ENCODE results near the gene SFXN3. TPM values are rescaled to one million over a fixed set of nuclear protein-coding genes. Genes with fewer than 3 reads are reported as not detected.
A peak's percentile ranks its signal among the peaks of the same experiment; 100 is the strongest.

SFXN3 gene
- total RNA-seq, 1 donor from 2014 or later: 81.0 TPM

DNA sequence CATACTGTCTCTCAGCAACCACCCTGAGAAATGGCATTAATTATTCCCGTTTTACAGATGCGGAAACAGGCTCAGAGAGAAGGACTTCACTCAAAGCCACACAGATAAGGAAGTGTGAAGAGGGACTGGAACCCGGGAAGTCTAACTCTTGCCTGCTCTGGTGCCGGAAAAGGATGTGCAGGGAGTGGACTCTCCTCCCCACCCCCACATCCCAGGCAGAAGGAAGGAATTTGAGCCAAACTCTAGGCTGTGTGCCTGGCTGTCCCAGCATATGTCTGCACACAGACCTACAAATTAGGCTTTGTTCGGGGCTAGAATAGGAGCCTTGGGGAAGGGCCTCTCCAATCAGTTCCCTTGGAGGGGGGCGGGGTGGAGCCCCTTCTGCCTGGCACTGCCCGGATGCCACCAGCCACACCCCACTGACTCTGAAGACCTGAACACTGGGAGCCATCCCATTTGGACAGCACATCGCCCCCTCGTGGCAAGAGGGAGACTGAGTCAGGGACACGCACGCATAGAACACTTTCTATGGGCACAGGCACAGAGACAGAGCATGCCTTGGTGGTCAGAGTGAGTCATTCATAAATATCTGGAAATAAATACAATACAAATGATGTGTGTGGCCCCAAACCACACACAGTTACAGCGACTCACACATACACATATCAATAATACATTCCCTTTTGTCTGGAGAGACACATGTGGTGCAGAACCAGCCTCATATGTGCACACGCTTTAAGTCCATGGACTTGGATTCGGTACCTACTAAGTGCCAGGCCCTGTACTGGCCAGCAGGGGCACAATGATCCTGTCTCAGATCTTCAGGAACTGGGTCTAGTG lies 18.3 kb upstream of the SFXN3 start:
- H3K27ac Mint-ChIP-seq (ENCODE audit: unreplicated experiment): peak overlapping the region; percentile 89

GRCh38 chr10:101013365-101013825 lies 17.6 kb upstream of the SFXN3 start:
- H3K27me3 Mint-ChIP-seq (ENCODE audit: unreplicated experiment): no peaks in the 10 kb centered on the region
- H3K36me3 Mint-ChIP-seq (ENCODE audit: unreplicated experiment): no peaks in the 10 kb centered on the region
- no peaks in the 10 kb centered on the region for H3K9me3 Mint-ChIP-seq (ENCODE audit: unreplicated experiment)
- H3K4me1 Mint-ChIP-seq (ENCODE audit: unreplicated experiment): peaks cover 27% of the 10 kb centered on the region
- no peak for DNase-seq (ENCODE audit: extremely low spot score, unreplicated experiment)
- peak overlapping the region; percentile 89 for H3K27ac Mint-ChIP-seq (ENCODE audit: unreplicated experiment)
- no peak for TF ChIP-seq CTCF (IDR thresholded peaks at IDR 0.05)
- H3K4me3 Mint-ChIP-seq (ENCODE audit: unreplicated experiment): no peak overlapping the region

More for the DNA sequence above, 18.3 kb upstream of the SFXN3 start:
- peak; percentile 99 for TF ChIP-seq CTCF (IDR thresholded peaks at IDR 0.05)
- Mint-ChIP-seq H3K9me3 (ENCODE audit: unreplicated experiment) (no peaks in the 10 kb centered on the region), H3K4me3 (ENCODE audit: unreplicated experiment) (no peak overlapping the region), H3K27me3 (ENCODE audit: unreplicated experiment) (no peaks in the 10 kb centered on the region), H3K4me1 (ENCODE audit: unreplicated experiment) (peaks cover 26% of the 10 kb centered on the region), H3K36me3 (ENCODE audit: unreplicated experiment) (no peaks in the 10 kb centered on the region)
- DNase-seq (ENCODE audit: extremely low spot score, unreplicated experiment): peak; percentile 97

DNA sequence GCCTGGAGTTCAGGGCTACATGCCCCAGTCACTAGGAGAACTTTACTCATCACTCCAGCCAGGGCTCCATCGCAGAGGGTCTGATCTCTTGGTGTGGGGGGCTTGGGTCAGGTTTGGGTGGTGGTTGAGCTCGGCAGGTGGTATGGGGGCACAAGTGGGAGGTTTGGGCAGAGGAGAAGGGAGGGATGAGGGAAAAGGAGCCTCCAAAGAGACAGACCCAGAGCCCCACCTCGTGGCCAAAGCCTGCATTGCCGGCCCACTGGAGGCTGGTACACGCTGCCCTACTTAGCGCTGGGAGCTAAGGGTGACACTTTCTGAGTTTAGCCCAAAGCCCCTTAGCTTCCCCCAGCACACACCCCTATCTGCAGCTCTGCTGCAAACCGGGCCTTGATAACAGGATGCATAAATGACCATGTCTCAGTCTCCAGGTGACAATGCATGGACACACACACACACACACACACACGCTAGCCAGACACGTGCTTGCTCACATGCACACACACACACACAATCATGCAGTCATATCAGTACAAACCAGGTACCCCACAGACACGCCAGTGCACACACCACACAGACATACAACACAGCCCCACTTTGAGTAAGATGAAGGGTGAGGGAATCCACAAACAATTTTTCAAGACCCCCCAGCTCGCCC lies 16.7 kb upstream of the SFXN3 start:
- Mint-ChIP-seq H3K4me1 (ENCODE audit: unreplicated experiment) (peaks cover 32% of the 10 kb centered on the region), H3K9me3 (ENCODE audit: unreplicated experiment) (no peaks in the 10 kb centered on the region), H3K27ac (ENCODE audit: unreplicated experiment) (peak overlapping the region; percentile 71), H3K36me3 (ENCODE audit: unreplicated experiment) (no peaks in the 10 kb centered on the region), H3K27me3 (ENCODE audit: unreplicated experiment) (no peaks in the 10 kb centered on the region), H3K4me3 (ENCODE audit: unreplicated experiment) (no peak overlapping the region)
- peak; percentile 94 for DNase-seq (ENCODE audit: extremely low spot score, unreplicated experiment)
- peak; percentile 85 for TF ChIP-seq CTCF (IDR thresholded peaks at IDR 0.05)

- H3K27me3 Mint-ChIP-seq (ENCODE audit: unreplicated experiment): no peaks in the 10 kb centered on the region
- TF ChIP-seq CTCF (IDR thresholded peaks at IDR 0.05): no peak
- no peak for DNase-seq (ENCODE audit: extremely low spot score, unreplicated experiment)
- H3K4me1 Mint-ChIP-seq (ENCODE audit: unreplicated experiment): peaks cover 34% of the 10 kb centered on the region
- no peaks in the 10 kb centered on the region for H3K36me3 Mint-ChIP-seq (ENCODE audit: unreplicated experiment)
- no peak overlapping the region for H3K27ac Mint-ChIP-seq (ENCODE audit: unreplicated experiment)
- H3K4me3 Mint-ChIP-seq (ENCODE audit: unreplicated experiment): no peak overlapping the region
- no peaks in the 10 kb centered on the region for H3K9me3 Mint-ChIP-seq (ENCODE audit: unreplicated experiment)
Measured at GRCh38 chr10:101014966-101015581, 16.0 kb upstream of the SFXN3 start.

- DNase-seq (ENCODE audit: extremely low spot score, unreplicated experiment): no peak
- no peak overlapping the region for H3K27ac Mint-ChIP-seq (ENCODE audit: unreplicated experiment)
- TF ChIP-seq CTCF (IDR thresholded peaks at IDR 0.05): no peak
- H3K36me3 Mint-ChIP-seq (ENCODE audit: unreplicated experiment): no peaks in the 10 kb centered on the region
- H3K27me3 Mint-ChIP-seq (ENCODE audit: unreplicated experiment): no peaks in the 10 kb centered on the region
- H3K4me1 Mint-ChIP-seq (ENCODE audit: unreplicated experiment): peaks cover 34% of the 10 kb centered on the region
- no peak overlapping the region for H3K4me3 Mint-ChIP-seq (ENCODE audit: unreplicated experiment)
- no peaks in the 10 kb centered on the region for H3K9me3 Mint-ChIP-seq (ENCODE audit: unreplicated experiment)
Measured at GRCh38 chr10:101015582-101015973, 15.5 kb upstream of the SFXN3 start.

Measured in osteocyte (in vitro differentiated cells).